Measurements from ENCODE around the gene REX1BD. TPM values are rescaled to one million over a fixed set of nuclear protein-coding genes. Genes with fewer than 3 reads are reported as not detected.

Gene REX1BD
- total RNA-seq, 2 donors from 2014 or later: 25.2 to 64.0 TPM

GRCh38 chr19:18607226-18608101 lies 18.9 kb downstream of the REX1BD start:
- Mint-ChIP-seq H3K27ac (no peak overlapping the region), H3K36me3 (no peaks in the 10 kb centered on the region), H3K9me3 (no peaks in the 10 kb centered on the region)
- DNase-seq (ENCODE audit: low spot score in 2 of 2): no peak
- ATAC-seq: no peak

GRCh38 chr19:18608102-18608804 lies 19.7 kb downstream of the REX1BD start:
- H3K36me3 Mint-ChIP-seq: no peaks in the 10 kb centered on the region
- no peak for DNase-seq (ENCODE audit: low spot score in 2 of 2)
- no peaks in the 10 kb centered on the region for H3K9me3 Mint-ChIP-seq
- no peak for ATAC-seq
- no peak overlapping the region for H3K27ac Mint-ChIP-seq

GRCh38 chr19:18608805-18609716 lies 20.5 kb downstream of the REX1BD start:
- no peaks in the 10 kb centered on the region for H3K9me3 Mint-ChIP-seq
- H3K36me3 Mint-ChIP-seq: no peaks in the 10 kb centered on the region
- DNase-seq (ENCODE audit: low spot score in 2 of 2): no peak
- no peak overlapping the region for H3K27ac Mint-ChIP-seq
- ATAC-seq: no peak

GRCh38 chr19:18609717-18610051 lies 21.1 kb downstream of the REX1BD start:
- ATAC-seq (no peak), DNase-seq (ENCODE audit: low spot score in 2 of 2) (no peak)
- Mint-ChIP-seq H3K36me3 (no peaks in the 10 kb centered on the region), H3K27ac (no peak overlapping the region), H3K9me3 (no peaks in the 10 kb centered on the region)

- Mint-ChIP-seq H3K27ac (no peak overlapping the region), H3K36me3 (no peaks in the 10 kb centered on the region), H3K9me3 (no peaks in the 10 kb centered on the region)
- ATAC-seq: no peak
- no peak for DNase-seq (ENCODE audit: low spot score in 2 of 2)
These were observed 21.6 kb downstream of the REX1BD start for GRCh38 chr19:18610245-18610555.

- ATAC-seq: no peak
- H3K36me3 Mint-ChIP-seq: no peaks in the 10 kb centered on the region
- no peak overlapping the region for H3K27ac Mint-ChIP-seq
- no peaks in the 10 kb centered on the region for H3K9me3 Mint-ChIP-seq
- DNase-seq (ENCODE audit: low spot score in 2 of 2): no peak
These were observed 22.1 kb downstream of the REX1BD start for GRCh38 chr19:18610556-18611326.

- peak in 1 of 2 donors; percentile 22 for ATAC-seq
- no peaks in the 10 kb centered on the region for H3K9me3 Mint-ChIP-seq
These were observed 22.9 kb downstream of the REX1BD start for GRCh38 chr19:18611327-18612050.

GRCh38 chr19:18612051-18612771 lies 23.6 kb downstream of the REX1BD start:
- peak in 1 of 2 donors; percentile 10 for ATAC-seq
- Mint-ChIP-seq H3K36me3 (no peaks in the 10 kb centered on the region), H3K27ac (no peak overlapping the region), H3K9me3 (no peaks in the 10 kb centered on the region)
- DNase-seq (ENCODE audit: low spot score in 2 of 2): no peak

More at GRCh38 chr19:18611327-18612050, 22.9 kb downstream of the REX1BD start:
- no peak for DNase-seq (ENCODE audit: low spot score in 2 of 2)
- H3K27ac Mint-ChIP-seq: no peak overlapping the region
- no peaks in the 10 kb centered on the region for H3K36me3 Mint-ChIP-seq

GRCh38 chr19:18612772-18613588 lies 24.4 kb downstream of the REX1BD start, which contains the start of gene TMEM59L:
TMEM59L (plus strand) TSS chr19:18612870; CDS start chr19:18612959, 89 bp downstream.
- Mint-ChIP-seq H3K36me3 (no peaks in the 10 kb centered on the region), H3K27ac (no peak within 1 kb of the TSS), H3K9me3 (no peaks in the 10 kb centered on the region)
- ATAC-seq (peak; percentile 28 to 67), DNase-seq (ENCODE audit: low spot score in 2 of 2) (no peak)

- DNase-seq (ENCODE audit: low spot score in 2 of 2) (no peak), ATAC-seq (no peak)
- H3K9me3 Mint-ChIP-seq: no peaks in the 10 kb centered on the region
- no peak overlapping the region for H3K27ac Mint-ChIP-seq
- H3K36me3 Mint-ChIP-seq: no peaks in the 10 kb centered on the region
These were observed 25.1 kb downstream of the REX1BD start for GRCh38 chr19:18613589-18614234.

- no peaks in the 10 kb centered on the region for H3K36me3 Mint-ChIP-seq
- no peak for DNase-seq (ENCODE audit: low spot score in 2 of 2)
- H3K27ac Mint-ChIP-seq: peak overlapping the region in 1 of 2 donors; percentile 68
- H3K9me3 Mint-ChIP-seq: no peaks in the 10 kb centered on the region
- ATAC-seq: no peak
These were observed 27.4 kb downstream of the REX1BD start for GRCh38 chr19:18616023-18616422.

- Mint-ChIP-seq H3K36me3 (no peaks in the 10 kb centered on the region), H3K27ac (no peak overlapping the region), H3K9me3 (no peaks in the 10 kb centered on the region)
- ATAC-seq: no peak
- DNase-seq (ENCODE audit: low spot score in 2 of 2): no peak
These were observed 29.0 kb downstream of the REX1BD start for GRCh38 chr19:18617562-18617961.

GRCh38 chr19:18618236-18618635 lies 29.6 kb downstream of the REX1BD start:
- Mint-ChIP-seq H3K36me3 (no peaks in the 10 kb centered on the region), H3K27ac (no peak overlapping the region), H3K9me3 (no peaks in the 10 kb centered on the region)
- no peak for DNase-seq (ENCODE audit: low spot score in 2 of 2)
- ATAC-seq: no peak

- Mint-ChIP-seq H3K27ac (no peak overlapping the region), H3K9me3 (no peaks in the 10 kb centered on the region), H3K36me3 (no peaks in the 10 kb centered on the region)
- DNase-seq (ENCODE audit: low spot score in 2 of 2): no peak
- no peak for ATAC-seq
These were observed 31.7 kb downstream of the REX1BD start for GRCh38 chr19:18620311-18620710.

Data from activated naive CD4-positive, alpha-beta T cell treated with anti-CD3 and anti-CD28 coated beads, Interleukin-2, amount 50 U/mL, for 72 hours (primary cell).